Subcutaneous adipose tissue (tissue), 4 donors: ENCODE data around the gene GPR137. TPM values are rescaled to one million over a fixed set of nuclear protein-coding genes. Genes with fewer than 3 reads are reported as not detected.

Experiments
- CTCF ChIP-seq: fragments of 450-650 bp; IDR thresholded peaks from one replicate; pipeline ENCODE4 v1.5.1; 2016; ENCODE audit warnings: low read depth, mild to moderate bottlenecking, control low read depth, antibody characterized with exemption, moderate library complexity
- total RNA-seq, 4 donors: library from RNA; depleted of rRNA; stranded (reverse); fragments of >200 nt; gene quantifications; one replicate each; pipeline ENCODE4 v1.1.0, GENCODE V29; 2016

The GPR137 gene
- total RNA-seq, 4 donors from 2014 or later = 7.7 to 18.1 (median 14.7) TPM

DNA sequence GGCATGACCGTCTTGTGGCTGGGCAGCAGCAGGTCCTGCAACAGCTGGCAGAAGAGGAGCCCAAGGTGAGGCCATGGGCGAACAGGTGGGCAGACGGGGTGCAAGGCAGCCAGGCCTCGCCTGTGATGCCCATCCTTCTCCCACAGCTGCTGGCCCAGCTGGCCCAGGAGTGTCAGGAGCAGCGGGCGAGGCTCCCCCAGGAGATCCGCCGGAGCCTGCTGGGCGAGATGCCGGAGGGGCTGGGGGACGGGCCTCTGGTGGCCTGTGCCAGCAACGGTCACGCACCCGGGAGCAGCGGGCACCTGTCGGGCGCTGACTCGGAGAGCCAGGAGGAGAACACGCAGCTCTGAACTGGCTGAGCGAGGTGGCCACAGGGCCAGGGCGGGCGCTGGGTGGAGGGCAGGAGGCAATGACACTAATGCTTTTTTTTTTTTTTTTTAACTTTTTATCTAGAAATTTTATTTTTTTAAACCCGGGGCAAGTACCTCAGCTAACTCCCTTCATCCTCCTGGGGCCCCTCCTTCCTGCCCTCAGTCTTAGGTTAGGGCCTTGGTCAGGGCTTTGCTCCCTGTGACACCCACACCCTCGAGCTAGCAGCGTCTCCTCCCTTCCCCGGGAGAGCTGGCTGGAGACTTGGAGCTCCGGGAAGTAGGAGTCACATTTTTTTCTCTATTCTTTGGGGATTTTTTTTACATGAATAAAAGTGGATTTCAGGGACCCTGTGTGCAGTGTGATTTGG is 18.3 kb upstream of the GPR137 start:
- TF ChIP-seq CTCF = no peak

- TF ChIP-seq CTCF = no peak
Measured at GRCh38 chr11:64268025-64268892, 17.4 kb upstream of the GPR137 start.

DNA sequence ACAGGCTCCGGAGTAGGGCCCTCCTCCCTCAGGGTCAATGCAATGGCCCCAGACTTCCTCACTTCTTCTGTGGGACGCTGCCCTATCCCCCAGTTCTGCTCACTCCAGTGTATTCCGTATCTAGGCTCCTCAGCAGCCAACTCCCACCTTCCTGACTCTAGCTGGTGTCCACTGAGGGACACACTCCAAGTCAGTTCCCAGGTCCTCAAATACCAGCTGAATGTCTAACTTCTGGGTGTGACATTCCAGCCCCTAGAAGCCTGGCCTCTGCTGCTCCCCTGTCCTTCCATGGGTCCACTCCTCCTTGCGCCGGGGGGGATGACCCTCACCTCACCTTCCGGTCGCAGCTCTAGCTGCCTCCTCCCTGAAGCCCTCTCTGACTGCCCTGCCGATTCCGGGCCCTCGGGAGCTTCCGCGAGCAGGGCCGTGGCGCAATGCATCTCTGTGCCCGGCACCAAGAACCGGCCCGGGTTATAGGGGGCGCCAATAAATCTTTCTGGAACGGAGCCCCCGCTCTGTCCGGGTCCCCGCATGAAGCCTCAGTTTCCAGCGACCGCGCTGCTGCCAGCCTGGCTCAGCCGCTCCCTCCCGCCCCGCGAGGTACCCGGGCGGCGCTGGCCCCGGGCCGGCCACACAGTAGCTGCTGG is 16.6 kb upstream of the GPR137 start:
- no peak for TF ChIP-seq CTCF

DNA sequence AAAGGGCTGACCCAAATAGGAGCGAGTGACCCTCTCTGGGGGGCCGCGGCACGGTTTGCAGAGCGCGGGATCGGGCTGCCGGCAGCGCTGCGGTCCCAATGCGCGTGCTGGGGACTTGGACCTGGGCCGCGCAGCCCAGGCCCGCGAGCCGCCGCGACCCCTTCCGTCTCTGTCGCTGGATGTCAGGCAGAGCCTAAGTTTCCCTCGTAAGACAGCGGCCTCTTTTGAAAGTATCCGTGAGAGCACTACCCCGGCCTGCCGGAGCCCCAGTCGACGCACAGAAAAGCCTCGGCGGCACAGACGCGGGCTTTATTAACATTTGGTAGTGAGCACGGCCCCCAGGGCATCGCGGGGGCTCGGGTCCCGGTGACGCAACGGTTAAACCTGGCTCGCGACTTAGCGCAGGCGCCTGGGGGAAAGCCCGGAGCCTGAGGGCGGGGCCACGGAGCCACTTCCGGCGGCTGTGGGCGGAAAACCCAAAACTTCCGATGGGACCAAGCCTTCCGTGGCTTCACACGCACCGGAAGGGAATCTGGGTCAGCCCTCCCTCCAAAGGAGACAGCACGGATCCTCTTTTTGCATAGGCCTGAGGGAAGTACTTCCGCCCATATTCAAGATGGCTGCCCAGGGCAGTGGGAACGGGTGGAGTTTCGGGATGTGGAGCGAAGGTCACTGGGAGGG is 16.0 kb upstream of the GPR137 start:
- no peak for TF ChIP-seq CTCF

DNA sequence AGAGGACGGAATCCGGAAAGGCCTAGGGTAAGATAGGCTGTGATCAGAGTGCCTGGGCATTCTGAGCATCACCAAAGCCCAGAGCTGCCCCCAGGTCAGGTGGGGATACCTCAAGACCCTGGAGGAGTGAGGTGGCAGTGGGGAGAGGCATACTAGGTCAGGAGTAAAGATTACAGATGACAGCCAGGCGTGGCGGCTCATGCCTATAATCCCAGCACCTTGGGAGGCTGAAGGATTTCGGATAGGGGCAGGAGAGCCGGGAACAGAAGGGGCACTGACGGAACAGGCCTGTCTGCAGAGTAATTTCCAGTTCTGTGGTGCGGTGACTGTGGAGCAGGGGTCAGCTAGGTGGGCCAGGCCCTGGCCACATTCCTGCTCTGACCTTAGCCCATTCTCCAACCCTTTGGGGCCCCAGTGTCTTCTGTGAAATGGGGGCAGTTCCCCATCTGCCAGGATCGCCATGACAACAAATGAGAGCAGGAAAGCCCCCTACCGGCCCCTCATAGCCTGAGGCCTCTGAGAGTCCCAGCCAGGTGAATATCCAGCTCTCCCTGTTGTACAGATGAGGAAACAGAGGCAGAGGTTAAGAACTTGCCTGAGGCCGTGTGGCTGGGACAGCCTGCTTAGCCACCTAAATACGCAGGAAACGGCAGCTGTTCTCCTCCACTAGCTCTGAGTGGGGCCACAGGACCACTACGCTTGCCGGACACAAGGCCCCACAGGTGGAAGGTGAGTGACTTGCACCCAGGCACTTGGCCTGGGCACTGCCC is 10.4 kb upstream of the GPR137 start:
- no peak for TF ChIP-seq CTCF

GRCh38 chr11:64275841-64276240 is 9.8 kb upstream of the GPR137 start:
- TF ChIP-seq CTCF = no peak
